T1000 (cell line): ENCODE data around the gene PIK3CG.
"Not testable (repeated sequence)": the region's sequence is repeated elsewhere in the genome, so short reads cannot be mapped to it uniquely, and the experiment has no call there.

Source experiments
- DNase-seq: peaks from one replicate; lab custom pipeline; 2025; ENCODE audit warnings: mixed read lengths; lab: John Stamatoyannopoulos, UW

PIK3CG gene

GRCh38 chr7:106887421-106887820, 22.3 kb downstream of the PIK3CG start:
- no peak for DNase-seq

DNA sequence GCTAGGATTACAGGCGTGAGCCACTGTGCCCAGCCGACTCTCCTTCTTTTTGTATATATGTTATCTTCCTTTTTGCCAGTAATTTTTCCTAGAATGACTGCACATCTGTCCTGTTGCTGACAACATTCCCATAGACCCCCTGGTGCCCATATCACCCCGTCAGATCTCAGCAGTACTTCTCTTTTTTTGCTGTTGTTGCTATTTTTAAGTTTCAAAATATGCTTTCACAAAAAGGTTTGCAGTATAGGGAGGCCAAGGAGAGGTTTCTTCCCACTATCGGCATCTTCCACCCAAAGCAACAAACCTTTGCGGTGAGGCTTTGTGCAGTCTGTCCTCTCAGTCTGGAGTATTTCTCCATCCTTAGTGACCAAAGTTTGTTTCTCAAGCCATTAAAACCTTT, 23.1 kb downstream of the PIK3CG start:
- no peak for DNase-seq

- DNase-seq: no peak
Observed at GRCh38 chr7:106890952-106891351, 25.9 kb downstream of the PIK3CG start.

DNA sequence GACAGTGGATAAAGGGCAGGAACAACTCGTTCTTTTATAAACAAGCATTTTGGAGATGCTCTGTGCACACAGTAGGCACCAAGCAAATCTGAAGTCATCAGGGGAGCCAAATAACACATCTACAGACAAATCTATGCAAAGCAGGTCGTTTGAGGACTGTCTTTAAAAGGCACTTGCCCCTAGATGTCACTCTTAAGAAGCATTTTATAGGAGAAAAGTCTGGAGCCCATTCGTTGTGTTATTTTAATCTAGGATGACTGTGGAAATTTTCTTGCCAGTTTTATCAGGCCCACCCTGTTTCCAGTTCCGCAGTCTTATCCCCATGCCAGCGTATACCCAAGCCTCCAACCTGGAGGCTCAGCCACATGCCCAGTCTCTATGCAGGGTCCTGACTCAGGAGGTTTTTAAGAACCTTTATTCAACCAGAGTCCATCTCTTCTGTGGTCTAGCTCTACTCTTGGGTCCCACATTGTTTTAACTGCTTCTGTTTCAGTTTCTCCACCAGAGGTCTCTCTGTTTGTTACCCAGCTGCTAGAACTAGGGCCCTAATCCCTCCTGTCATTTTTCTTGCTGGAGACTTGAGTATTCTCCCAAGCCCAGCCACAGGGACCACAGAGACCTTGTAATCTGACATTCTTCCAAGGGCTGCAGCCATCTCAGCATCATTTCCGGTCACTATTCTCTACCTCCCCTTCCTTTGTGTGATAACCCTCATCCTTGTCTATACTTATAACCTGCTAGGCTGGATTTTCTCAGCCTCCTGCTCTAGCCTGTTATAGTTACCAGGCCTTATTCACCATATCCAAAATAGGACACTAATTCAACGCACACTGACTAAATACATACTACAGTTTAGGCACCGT, 26.7 kb downstream of the PIK3CG start:
- no peak for DNase-seq

DNA sequence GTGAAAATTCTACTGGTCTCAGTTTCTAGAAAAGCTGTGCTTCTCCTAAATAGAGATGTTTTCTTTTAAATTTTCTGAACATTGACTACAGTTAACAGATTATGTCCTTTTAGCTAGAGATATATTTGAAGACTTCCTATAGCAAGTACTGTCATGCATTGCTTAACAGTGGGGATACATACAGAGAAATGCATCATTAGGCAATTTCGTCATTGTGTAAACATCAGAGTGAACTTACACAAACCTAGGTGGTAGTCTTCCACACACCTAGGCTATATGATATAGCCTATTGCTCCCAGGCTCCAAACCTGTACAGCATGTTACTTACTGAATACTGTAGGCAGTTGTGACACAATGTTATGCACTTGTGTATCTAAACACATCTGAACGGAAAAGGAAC, 28.5 kb downstream of the PIK3CG start:
- no peak for DNase-seq

- DNase-seq: no peak
Observed at GRCh38 chr7:106895246-106895864, 30.3 kb downstream of the PIK3CG start.

DNA sequence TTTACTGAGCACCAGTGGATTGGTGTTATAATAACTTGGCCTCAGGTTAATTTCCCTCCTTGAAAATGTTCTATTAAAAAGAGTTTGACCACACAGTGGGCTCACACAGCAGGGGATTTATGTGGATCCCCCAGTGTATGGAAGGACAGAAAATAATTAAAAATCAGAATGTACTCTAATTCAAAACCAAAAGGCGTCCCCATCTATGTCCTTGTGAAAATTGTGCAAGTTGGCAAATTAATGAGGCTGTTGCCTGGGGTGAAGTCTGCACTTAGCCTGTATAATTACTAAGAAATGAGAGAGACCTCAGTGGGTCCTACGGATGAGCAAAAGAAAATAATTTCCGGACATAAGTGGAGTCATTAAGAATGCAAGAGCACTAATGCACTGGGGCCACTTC, 31.1 kb downstream of the PIK3CG start:
- DNase-seq: no peak

DNA sequence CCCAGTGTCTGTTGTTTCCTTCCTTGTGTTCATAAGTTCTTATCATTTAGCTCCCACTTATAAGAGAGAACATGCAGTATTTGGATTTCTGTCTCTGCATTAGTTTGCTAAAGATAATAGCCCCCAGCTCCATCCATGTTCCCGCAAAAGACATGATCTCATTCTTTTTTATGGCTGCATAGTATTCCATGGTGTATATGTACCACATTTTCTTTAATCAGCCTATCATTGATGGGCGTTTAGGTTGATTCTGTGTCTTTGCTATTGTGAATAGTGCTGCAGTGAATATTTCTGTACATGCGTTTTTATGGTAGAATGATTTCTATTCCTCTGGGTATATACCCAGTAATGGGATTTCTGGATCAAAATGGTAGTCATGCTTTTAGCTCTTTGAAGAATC, 32.5 kb downstream of the PIK3CG start:
- not testable (repeated sequence) for DNase-seq

- not testable (repeated sequence) for DNase-seq
Observed at GRCh38 chr7:106898967-106899366, 33.9 kb downstream of the PIK3CG start.

- no peak for DNase-seq
Observed at GRCh38 chr7:106901828-106902441, 36.9 kb downstream of the PIK3CG start.

GRCh38 chr7:106905734-106906133, 40.7 kb downstream of the PIK3CG start:
- no peak for DNase-seq

DNA sequence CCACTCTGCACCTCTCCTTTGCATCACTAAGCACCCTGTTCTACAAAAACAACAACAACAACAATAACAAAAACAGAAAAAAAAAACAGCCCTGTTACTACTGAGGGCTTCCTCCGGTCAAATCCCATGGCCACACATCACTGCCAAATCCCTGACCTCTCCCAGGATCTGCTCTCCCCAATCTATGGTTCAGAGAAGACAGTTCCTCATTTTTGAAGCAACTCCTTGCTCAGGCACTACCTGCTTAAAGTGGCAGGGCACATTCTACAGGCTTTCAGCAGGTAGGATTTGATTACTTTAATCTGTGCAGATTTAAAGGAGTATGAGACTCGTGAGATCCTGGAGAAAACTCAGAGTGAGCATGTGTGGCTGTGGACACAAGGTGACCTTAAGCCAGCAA, 46.9 kb downstream of the PIK3CG start:
- no peak for DNase-seq

DNA sequence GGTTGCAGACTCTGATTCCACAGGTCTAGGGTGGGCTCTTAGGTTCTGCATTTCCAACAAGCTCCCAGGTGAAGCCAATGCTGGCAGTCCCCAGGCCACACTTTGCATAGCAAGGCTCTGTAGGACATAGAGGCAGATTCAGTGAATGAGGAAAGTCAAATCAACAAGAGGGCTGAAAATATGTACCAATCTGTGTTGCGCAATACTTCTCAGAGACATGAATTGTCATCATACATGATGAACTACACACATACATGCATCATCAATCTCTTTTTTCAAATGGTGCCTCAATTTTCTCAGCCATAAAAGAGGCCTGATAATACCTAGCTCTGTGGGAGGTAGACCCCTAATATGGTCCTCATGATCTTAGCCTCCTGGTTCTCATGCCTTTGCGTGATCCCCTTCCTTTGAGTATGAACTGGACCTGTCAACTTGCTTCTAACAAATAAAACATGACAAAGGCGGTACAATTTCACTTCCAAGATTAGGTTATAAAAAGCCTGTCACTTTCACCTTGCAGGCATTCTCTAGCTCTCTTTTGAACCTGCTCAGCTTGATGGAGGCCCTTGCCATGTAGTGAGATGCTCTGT, 49.0 kb downstream of the PIK3CG start:
- no peak for DNase-seq

DNA sequence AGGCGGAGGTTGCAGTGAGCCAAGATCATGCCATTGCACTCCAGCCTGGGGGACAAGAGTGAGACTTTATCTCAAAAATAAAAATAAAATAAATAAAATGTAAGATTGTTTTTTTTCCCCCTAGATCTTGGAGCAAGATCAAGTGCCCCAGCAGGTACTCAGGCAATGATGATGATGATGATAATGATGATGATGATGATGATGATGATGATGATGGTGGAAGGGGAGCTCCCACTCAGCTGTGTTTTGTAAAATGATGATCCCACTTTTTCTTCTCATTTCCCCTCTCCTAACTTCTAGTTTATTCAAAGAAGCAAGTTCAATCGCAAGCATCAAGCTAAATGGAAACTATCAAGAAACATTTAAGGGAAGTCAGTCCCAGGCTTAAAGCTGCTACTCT, 50.3 kb downstream of the PIK3CG start:
- DNase-seq: no peak

- no peak for DNase-seq
Observed at GRCh38 chr7:106915873-106916272, 50.8 kb downstream of the PIK3CG start.

- no peak for DNase-seq
Observed at GRCh38 chr7:106916679-106917078, 51.6 kb downstream of the PIK3CG start.

GRCh38 chr7:106918991-106919390, 53.9 kb downstream of the PIK3CG start:
- DNase-seq: no peak

- DNase-seq: not testable (repeated sequence)
Observed at GRCh38 chr7:106924468-106924867, 59.4 kb downstream of the PIK3CG start.

DNA sequence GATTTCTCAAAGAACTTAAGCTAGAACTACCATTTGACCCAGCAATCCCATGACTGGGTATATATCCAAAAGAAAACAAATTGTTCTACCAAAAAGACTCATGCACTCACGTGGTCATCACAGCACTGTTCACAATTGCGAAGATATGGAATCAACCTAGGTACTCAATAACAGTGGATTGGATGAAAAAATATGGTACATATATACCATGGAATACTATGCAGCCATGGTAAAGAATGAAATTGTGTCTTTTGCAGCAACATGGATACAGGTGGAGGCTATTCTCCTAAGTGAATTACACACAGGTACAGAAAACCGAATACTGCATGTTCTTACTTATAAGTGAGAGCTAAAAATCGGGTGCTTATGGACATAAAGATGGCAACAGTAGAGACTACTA, 61.8 kb downstream of the PIK3CG start:
- no peak for DNase-seq

GRCh38 chr7:106927536-106927935, 62.5 kb downstream of the PIK3CG start:
- DNase-seq: no peak

DNA sequence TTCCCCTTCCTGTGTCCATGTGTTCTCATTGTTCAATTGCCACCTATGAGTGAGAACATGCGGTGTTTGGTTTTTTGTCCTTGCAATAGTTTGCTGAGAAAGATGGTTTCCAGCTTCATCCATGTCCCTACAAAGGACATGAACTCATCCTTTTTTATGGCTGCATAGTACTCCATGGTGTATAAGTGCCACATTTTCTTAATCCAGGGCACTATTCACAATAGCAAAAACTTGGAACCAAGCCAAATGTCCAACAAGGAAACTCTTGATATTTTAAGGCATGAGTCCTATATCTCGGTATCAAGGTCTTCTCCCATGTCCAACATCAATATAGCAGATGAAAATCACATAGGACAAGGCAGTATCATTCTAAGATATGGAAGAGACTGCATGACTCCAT, 64.5 kb downstream of the PIK3CG start:
- not testable (repeated sequence) for DNase-seq

DNA sequence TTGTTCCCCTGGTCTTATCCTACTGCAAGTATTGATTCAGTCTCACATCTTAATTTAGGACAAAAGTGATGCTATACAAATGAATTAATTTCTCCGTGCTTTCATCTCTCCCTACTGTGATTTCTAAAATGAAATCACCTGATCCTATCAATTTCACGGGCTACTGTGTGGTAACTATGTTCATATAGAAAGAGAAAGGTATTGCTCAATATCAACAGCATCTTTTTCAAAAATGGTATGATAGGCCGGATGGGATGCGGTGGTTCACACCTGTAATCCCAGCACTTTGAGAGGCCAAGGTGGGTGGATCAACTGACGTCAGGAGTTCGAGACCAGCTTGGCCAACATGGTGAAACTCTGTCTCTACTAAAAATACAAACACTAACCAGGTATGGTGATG, 71.2 kb downstream of the PIK3CG start:
- DNase-seq: no peak

DNA sequence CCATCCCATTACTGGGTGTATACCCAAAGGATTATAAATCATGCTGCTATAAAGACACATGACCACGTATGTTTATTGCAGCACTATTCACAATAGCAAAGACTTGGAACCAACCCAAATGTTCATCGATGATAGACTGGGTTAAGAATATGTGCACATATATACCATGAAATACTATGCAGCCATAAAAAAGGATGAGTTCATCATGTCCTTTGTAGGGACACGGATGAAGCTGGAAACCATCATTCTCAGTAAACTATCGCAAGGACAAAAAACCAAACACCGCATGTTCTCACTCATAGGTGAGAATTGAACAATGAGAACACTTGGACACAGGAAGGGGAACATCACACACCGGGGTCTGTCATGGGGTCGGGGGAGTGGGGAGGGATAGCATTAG, 73.0 kb downstream of the PIK3CG start:
- DNase-seq: not testable (repeated sequence)
